ENCODE measurements around the gene RNF40. TPM values are rescaled to one million over a fixed set of nuclear protein-coding genes. Genes with fewer than 3 reads are reported as not detected.

Gene RNF40
- total RNA-seq, 1 experiment from 2014 or later: 94.0 TPM

GRCh38 chr16:30787613-30788378 lies 25.7 kb downstream of the RNF40 start:
- Histone ChIP-seq H3K4me3 (ENCODE audit: low read depth, low read length) (peak overlapping the region; percentile 72), H3K4me1 (peaks cover 14% of the 10 kb centered on the region; the same call in 1 of the 2 replicates), H3K9me3 (no peaks in the 10 kb centered on the region), H3K27me3 (replicated peaks; ENCODE audit: control insufficient read depth, insufficient read depth, low read length) (no peaks in the 10 kb centered on the region), H3K36me3 (ENCODE audit: control insufficient read depth, insufficient read depth, low read length) (peaks cover 1% of the 10 kb centered on the region; the same call in 1 of the 2 replicates)
- intact Hi-C loops (cut with micrococcal nuclease; ENCODE audit: unreplicated experiment): loop anchor here (1.0 to 2.0 kb wide), 4 partner anchors 18 to 88 kb away; no protein-coding TSS in a partner anchor
- BruUV-seq (replicated peaks): no TSS peak
- peak in 1 of 2 experiments; percentile 22 for DNase-seq
- Mint-ChIP-seq H3K4me3 (ENCODE audit: unreplicated experiment) (peak overlapping the region; percentile 93), H3K36me3 (ENCODE audit: insufficient read depth, unreplicated experiment) (peaks cover 6% of the 10 kb centered on the region), H3K4me1 (ENCODE audit: low read depth, unreplicated experiment) (no peaks in the 10 kb centered on the region), H3K27ac (ENCODE audit: unreplicated experiment) (peak overlapping the region; percentile 91), H3K27me3 (ENCODE audit: insufficient read depth, unreplicated experiment) (no peaks in the 10 kb centered on the region), H3K9me3 (ENCODE audit: unreplicated experiment) (no peaks in the 10 kb centered on the region)
- no peak for TF ChIP-seq CTCF (IDR thresholded peaks at IDR 0.05; ENCODE audit: insufficient read depth in 1 of 2, low read depth in 1 of 2, low read length in 1 of 2, severe bottlenecking in 1 of 2, unreplicated experiment in 1 of 2)
- POLR2A ChIA-PET: interaction anchor here (1.0 to 1.6 kb wide), 4 partner anchors 17 to 108 kb away, joined by 4 to 16 read pairs (median 6); partner anchors contain the start of gene CTF1
- CTCF ChIA-PET: interaction anchor here (0.7 to 1.5 kb wide), 5 partner anchors 12 to 52 kb away, joined by 3 to 13 read pairs (median 4); no protein-coding TSS in a partner anchor

GRCh38 chr16:30793508-30794069 lies 31.5 kb downstream of the RNF40 start:
- H3K27me3 Mint-ChIP-seq (ENCODE audit: insufficient read depth, unreplicated experiment): no peaks in the 10 kb centered on the region
- 0 out of 2 replicates have a peak, but pooled peaks cover under 1% of the 10 kb centered on the region for H3K4me1 ChIP-seq
- BruUV-seq (replicated peaks): no TSS peak

More at GRCh38 chr16:30793508-30794069, 31.5 kb downstream of the RNF40 start:
- Mint-ChIP-seq H3K36me3 (ENCODE audit: insufficient read depth, unreplicated experiment) (no peaks in the 10 kb centered on the region), H3K27ac (ENCODE audit: unreplicated experiment) (no peak overlapping the region), H3K9me3 (ENCODE audit: unreplicated experiment) (no peaks in the 10 kb centered on the region), H3K4me3 (ENCODE audit: unreplicated experiment) (no peak overlapping the region), H3K4me1 (ENCODE audit: low read depth, unreplicated experiment) (no peaks in the 10 kb centered on the region)
- POLR2A ChIA-PET: interaction anchor here (0.7 kb wide), 1 partner anchor 10 kb away, joined by 3 read pairs; no protein-coding TSS in a partner anchor
- Histone ChIP-seq H3K4me3 (ENCODE audit: low read depth, low read length) (no peak overlapping the region), H3K27me3 (replicated peaks; ENCODE audit: control insufficient read depth, insufficient read depth, low read length) (no peaks in the 10 kb centered on the region), H3K9me3 (no peaks in the 10 kb centered on the region), H3K36me3 (ENCODE audit: control insufficient read depth, insufficient read depth, low read length) (no peaks in the 10 kb centered on the region)
- intact Hi-C loops (cut with micrococcal nuclease; ENCODE audit: unreplicated experiment): no loop called here
- TF ChIP-seq CTCF (IDR thresholded peaks at IDR 0.05; ENCODE audit: insufficient read depth in 1 of 2, low read depth in 1 of 2, low read length in 1 of 2, severe bottlenecking in 1 of 2, unreplicated experiment in 1 of 2): no peak
- CTCF ChIA-PET: interaction anchor here (0.6 to 1.3 kb wide), 2 partner anchors 64 to 115 kb away, joined by 3 to 5 read pairs; no protein-coding TSS in a partner anchor
- no peak for DNase-seq
